ENCODE measurements around the gene POLR2C.

POLR2C gene

DNA sequence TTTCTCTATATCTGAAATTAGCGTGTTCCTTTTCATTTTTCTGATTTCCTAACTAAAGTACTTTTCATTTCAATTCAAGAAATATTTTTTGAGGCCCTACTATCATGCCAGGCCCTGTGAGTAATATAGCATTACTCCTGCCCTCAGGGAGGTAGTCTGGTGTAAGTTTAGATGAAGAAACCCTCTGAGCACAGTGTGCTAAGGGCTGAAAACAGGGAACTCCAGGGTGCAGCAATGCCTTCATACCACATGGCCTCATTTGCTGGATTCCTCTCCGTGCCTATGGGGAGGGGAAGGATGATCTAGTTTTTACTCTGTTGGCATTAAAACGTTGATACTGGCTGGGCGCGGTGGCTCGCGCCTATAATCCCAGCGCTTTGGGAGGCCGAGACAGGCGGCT lies 10.5 kb upstream of the POLR2C start:
- DNase-seq (ENCODE audit: low read depth), result no peak

DNA sequence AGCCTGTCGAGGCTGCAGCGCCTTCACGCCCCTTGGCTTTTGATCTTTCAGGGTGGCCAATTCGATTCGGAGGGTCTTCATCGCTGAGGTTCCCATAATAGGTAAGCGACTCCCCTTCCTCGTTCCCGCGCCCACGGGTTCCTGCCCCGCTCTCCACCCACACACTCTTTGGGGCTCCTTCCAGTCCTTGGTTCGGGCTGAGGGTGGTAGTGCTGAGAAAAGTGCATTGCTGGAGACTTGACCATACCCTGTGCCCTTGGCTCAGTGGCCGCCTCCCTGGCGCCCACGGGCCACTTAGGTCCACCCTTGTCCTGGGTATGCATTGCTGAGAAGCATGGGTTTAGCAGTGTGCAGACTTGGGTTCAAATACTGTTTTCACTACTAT lies 491 bp downstream of the POLR2C start:
- no peak for DNase-seq (ENCODE audit: low read depth)

DNA sequence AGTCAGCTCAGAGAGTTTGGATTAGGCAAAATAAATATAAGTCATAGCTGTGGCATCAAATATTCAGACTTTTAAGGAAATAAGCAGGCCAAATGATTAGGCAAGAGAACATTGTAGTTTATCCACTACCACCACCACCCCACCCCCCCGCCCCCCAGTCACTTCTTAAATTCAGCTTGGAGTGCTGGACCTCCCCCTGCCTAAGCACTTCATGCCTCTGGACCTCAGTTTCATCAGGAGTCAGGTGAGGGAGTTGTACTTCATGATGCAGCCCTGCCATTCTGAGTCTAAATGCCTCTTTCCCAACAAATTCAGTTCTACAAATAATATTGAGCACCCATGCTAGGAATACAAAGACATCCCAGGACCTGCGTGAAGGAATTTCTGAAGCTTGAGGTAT lies 2.0 kb downstream of the POLR2C start:
- no peak for DNase-seq (ENCODE audit: low read depth)

DNA sequence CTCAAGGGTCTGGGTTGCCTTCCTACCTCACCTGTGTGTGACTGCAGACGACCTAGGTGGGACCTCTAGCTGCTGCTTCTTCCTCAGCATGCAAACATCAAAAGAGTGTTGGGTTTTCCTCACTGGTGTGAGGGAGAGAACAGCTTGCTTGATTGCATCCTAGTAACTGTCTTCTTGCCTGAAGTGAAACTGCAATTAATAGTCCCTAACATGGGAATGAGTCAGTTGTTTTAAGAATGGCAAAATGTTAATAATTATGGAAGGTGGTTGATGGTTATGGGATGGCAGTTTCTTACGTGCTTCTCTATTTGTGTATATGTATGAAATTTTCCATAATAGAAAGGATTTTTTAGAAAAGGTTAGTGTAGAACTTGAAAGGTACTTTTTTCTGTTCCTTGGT lies 5.9 kb downstream of the POLR2C start:
- no peak for DNase-seq (ENCODE audit: low read depth)

DNA sequence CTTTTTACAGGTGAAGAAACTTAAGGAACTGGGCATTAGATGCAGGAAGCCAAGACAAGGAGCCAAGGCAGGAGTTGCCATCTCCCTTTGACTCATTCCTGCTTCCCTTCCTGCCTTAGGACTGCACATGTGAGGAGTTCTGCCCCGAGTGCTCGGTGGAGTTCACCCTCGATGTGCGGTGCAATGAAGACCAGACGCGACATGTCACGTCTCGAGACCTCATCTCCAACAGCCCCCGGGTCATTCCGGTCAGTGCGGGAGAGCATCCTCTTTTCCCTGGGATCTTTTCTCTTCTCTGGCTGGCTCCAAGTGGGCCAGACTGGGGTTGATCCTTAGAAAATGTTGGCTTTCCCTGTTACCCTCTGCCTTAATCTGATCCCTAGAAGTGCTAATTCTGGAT lies 6.6 kb downstream of the POLR2C start:
- no peak for DNase-seq (ENCODE audit: low read depth)

DNA sequence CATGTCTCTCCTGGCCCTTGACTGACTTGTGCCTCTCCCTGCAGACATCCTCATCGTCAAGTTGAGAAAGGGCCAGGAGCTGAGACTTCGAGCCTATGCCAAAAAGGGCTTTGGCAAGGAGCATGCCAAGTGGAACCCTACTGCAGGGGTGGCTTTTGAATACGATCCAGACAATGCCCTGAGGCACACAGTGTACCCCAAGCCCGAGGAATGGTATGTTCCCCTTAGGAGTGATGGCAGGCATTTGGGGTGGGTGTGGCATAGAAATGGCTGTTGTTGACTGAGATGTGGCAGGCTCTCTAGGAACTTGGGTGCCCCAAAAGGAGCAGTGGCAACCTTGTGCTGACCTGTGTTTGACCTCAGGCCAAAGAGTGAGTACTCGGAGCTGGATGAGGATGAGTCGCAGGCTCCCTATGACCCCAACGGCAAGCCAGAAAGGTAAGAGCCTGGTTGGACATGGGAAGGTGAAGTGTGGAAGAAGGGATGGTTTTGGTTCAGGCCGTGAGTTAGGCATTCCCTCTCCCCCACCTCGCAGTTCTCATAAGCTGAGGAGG lies 7.5 kb downstream of the POLR2C start:
- DNase-seq (ENCODE audit: low read depth), result no peak

DNA sequence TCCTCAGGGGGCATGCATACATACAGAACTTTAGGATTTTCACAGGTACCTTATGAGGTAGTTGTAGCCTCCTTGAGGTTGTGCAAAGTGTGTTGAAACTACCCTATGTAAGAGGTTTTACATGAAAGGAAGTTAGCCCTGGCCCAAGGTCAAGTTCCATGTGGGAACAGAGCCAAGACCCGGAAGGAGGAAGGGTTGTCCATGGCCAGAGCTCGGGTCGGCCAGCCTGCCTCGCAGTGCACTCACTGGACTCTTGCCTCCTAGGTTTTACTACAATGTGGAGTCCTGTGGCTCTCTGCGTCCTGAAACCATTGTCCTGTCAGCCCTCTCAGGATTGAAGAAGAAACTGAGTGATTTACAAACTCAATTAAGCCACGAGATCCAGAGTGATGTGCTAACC lies 8.2 kb downstream of the POLR2C start:
- no peak for DNase-seq (ENCODE audit: low read depth)

DNA sequence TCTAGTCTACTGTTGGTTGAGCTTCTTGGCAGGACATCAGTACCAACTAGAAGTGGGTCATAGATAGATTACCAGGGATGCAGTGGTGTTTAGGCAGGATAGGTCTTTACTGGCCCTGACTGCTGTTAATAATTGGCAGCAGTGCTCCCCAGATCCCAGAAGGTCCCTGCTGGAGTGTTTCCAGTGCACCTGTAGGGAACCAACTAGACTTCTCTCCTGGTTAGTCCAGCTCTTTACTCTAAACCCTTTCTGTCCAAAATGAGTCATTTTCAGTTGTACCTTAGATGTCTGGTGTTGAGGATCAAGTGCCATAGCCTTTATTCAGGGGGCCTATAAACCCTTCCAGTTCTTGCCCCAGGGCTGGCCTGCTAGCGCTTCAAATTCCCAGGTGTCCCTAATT lies 8.7 kb downstream of the POLR2C start:
- no peak for DNase-seq (ENCODE audit: low read depth)

DNA sequence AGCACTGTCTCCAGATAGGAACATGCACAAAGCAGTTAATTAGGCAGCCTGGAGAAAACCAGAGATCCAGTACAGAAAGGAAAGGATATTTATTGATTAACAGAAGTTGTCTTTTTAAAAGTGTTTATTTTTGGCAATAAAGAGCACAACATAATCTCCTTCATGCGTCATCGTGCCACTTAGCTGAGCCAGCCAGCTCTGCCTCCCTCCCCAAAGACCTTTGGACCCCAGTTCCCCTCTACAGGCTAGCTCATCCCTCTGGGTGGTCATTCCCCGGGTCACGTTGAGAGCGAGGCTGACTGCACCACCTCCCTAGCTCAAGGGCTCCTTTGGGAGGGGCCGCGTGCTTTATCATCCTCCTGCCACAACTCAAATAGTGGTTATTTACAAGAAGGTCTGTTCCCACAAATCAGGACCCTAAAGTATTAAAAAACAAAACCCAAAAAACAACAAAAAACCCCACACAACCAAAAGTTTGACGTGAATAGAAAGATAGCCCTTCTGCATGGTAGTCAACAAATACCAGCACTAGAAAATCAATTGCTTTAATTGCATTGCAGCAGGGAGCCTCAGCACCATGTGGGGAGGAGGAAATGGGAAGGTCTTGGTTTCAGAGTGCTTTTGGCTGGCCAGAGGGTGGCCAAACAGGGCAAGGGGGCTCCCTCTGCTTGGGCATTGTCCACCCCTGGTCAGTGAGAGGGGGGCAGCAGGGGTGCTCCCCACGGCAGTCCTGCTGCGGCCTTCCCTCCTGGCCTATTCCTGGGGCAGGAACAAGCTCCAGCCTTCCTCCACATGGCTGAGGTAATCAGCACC lies 9.6 kb downstream of the POLR2C start:
- DNase-seq (ENCODE audit: low read depth), result no peak

DNA sequence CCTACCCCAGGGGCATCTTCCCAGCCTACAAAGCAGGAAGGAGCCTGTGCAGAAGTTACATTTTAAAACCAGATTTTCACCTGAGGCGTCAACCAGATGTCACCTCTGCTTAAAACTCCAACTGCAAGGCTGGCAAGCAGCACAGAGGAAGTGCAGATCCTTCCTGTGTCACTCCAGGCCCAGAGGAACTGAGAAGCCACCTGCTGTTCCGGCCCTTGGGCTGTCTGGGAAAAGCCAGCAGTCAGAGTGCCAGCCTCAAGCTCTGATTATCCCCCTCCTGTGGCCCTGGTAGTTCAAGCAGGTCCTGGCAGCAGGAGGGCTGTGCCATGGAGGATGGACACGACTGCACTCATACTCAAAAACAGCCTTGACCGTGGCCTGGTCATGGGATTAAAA lies 10.2 kb downstream of the POLR2C start:
- DNase-seq (ENCODE audit: low read depth), result no peak

DNA sequence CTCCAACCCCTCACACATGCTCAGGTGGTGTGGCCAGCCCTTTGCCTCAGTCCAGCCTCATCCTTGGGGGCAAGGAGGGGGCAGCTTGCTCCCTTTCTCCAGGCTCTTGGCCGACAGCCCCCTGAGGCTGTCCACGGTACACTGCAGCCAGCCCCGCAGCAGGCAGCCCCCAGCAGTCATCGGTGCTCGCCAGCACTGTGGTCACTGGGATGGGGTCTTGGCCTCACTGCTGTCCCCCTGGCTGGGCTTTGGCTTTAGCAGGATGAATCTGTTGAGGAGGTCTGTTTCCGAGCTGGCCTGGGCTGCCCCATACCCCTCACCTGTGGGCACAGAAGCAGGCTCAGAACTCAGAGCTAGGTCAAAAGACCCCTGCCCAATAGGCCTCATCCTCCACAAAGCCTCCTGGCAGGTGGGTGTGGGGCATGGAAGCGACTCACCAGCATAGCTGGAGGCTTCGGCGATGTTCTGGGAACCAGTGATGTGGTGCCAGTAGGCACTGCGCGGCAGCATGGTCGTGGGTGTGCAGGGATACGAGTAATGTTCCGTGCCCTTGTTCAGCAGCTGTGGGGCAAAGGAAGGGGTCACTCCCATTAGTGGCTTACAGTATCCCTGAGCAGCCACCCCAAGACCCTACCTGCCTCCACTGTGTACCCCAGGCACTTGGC lies 10.8 kb downstream of the POLR2C start:
- DNase-seq (ENCODE audit: low read depth), result no peak

DNA sequence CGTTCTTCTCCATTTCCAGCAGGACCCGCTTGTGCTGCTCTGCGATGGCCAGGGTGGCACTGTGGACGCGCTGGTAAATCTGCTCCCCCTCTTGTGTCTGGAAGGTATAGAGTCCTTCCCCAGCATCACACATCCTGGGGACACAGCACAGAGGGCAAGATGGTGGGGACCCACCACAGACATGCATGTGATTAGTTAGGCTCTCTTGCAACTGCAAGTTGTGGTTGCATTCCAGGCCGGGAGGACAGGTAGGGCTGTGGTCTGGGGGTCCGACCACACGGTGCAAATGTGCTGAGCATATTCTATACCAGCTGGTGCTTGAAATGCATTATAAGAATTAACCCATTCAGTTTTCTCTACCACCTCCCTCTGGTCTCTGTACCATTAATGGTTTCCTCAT lies 11.4 kb downstream of the POLR2C start:
- DNase-seq (ENCODE audit: low read depth), result no peak

DNA sequence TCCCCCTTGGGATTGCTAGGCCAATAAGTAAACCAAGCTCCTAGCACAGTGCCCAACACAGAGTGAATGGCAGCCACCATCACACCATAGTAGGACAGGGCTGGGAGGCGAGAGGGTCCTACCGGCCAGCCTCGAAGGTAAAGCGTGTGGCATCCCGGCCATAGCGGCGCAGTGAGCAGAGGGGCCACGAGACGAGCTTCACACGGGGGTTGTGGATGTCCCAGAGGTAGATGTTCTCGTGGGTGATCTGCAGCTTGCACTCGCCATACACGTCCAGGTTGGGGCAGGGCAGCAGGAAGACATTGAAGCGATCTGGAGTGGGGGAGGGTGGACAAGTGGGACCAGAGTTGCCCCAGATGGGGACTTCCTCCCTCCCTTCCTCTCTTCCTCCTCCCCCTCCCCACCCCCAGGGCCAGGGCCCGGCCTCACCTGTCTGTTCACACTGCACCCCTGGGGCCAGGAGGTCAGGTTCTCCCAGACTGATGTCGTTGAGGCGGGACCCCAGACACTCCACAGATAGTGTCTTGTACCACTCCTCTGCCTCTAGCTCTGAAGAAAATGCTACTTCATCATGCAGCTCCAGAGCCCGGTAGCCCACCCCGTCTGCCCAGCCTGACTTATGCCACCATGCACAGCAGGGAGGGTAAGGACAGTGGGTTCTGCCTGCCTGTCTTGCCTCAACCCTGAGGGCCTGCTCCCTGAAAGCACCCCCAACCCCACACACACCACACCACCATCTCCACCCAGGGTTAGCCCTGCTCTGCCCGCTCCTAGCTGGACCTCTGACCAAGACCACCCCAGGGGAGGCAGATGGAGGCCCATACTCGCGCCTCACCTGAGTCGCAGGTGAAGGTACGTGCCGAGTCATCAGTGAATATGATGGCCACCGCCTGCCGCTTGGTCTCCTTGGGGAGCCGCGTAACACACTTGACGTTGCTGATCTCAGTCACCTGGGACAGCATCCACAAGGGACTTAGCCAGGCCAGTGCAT lies 12.5 kb downstream of the POLR2C start:
- DNase-seq (ENCODE audit: low read depth), result no peak

DNA sequence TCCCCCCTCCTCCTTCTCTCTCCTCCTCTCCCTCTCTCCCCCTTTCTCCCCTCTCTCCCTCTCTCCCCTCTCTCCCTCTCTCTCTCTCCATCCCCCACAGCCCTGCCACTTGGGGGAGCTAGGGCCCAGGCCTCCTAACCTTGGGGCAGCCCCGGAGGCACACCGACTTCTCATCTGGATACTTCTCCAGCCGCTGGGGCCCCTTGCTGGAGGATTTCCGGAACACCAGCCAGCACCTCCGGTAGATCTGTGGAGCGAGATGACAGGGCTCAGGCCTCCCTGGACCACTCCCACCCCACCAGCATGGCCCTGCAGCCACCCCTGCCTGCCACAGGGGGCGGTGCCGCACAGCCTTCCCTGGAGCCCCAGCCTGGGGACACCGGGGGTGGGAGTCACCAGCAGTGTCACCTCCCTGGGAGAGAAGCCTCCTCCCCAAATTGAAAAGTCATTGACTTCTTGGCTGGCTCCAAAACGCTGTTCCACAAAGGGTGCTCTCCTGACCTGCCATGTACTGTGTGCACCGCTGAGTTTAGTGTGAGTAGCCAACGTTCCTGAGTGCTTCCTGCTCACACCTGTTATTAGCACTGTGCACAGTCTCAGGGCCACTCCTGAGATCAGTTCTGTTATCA lies 13.3 kb downstream of the POLR2C start:
- DNase-seq (ENCODE audit: low read depth), result no peak

DNA sequence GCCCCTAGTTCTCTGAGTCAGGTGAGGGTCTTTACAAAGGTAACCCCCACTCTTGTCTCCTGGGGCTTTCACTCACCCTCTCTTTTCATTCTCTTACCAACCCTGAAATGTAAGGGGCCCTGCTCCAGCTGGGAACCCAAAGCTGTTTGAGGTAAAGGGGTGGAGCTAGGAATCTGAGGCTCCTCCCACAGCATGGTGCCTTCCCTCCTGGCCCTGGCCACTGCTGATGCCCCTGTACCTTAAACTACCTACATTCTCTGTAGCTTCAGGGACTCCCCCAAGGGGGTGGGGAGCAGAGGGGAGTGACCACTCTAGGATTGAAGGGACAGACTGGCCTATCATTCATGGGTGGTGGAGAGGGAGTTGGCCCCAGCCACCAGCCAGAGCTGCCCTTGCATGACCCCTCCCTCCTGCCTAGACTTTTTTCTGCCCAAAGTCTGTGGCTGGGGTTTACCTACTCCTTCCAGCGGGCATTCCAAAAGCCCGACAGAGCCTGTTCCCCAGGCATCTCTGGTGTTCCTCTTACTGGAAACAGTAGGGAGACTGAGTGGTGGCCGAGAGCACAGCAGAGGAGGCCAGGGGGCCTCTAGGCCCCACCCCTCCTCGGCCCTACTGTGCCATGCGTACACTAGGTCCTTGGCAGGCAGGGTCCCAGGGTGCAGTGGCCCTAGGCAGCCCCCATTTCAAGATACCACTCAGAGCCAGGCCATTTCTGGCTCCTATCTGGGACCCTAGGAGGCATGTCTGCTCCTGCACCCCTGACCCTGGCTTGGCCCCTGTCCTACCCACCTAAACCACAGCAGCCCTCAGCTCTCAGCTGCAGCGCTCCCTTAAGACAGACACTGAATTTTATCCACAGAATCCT lies 14.3 kb downstream of the POLR2C start:
- no peak for DNase-seq (ENCODE audit: low read depth)

DNA sequence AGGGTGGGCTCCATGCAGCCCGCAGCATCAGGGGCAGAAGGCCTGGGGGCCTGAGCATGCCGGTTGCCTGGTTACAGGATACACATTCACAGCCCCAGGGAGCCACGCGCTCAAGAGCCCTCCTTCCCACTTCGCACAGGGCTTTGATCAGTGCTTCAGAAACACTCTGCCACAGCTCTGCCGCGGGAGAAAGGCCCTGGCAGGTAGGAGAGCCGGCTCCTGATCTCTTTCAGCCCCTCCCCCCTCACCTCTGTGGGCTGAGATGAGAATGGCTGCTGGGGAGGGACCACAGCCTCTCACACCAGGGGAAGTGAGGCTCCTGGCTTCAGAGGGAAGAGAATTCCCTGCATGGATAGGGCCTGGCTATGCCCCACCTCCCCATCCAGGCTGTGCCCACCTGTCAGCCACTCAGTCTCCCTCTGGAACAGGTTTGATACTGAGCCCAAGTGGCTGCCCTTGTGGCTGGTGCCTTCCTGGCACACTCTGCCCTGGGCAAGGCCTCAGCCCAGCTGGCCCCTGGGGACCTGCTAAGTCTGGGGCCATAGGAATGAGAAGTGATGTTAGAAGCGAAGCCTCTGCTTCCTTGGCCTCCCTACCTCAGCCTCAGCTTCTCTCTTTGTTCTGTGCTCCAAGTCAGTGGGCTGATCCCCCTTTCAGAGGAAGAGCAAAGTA lies 15.2 kb downstream of the POLR2C start:
- DNase-seq (ENCODE audit: low read depth), result no peak

DNA sequence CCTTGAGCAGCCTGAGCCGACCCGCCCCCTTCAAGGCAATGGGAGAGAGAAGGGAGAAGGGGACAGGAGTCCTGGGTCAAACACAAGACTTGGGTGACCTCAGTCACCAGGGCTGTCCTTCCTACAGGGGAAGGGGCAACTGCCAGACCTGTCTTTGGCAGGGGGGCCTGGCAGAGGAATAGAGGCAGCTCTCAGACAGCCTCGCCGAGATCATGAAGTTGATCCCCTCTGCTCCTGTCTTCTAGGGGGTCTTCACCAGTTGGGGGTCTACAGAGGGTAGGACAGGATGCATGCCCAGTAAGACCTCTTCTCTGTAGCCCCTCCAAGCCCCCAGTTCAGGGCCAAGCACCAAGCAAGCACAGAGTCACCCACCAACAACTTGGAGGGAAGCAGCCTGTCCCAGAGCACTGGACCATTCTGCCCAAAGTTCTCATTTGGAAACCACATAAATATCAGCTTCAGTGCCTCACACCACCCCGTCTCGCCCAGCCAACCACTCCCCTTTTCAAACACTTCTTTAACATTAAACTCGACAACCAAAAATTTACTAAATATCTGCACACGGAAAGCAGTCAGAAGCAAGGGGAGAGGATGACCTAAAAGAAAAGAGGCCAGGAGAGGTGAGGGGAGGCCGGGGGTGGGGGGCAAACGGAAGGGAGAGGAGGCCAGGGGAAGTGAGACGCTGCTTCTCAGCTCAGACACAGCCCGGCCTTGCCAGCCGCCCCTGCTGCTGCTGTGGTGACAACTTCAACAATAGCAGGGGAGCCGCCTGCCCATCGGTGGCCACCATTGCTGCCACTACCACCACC lies 16.1 kb downstream of the POLR2C start:
- no peak for DNase-seq (ENCODE audit: low read depth)

DNA sequence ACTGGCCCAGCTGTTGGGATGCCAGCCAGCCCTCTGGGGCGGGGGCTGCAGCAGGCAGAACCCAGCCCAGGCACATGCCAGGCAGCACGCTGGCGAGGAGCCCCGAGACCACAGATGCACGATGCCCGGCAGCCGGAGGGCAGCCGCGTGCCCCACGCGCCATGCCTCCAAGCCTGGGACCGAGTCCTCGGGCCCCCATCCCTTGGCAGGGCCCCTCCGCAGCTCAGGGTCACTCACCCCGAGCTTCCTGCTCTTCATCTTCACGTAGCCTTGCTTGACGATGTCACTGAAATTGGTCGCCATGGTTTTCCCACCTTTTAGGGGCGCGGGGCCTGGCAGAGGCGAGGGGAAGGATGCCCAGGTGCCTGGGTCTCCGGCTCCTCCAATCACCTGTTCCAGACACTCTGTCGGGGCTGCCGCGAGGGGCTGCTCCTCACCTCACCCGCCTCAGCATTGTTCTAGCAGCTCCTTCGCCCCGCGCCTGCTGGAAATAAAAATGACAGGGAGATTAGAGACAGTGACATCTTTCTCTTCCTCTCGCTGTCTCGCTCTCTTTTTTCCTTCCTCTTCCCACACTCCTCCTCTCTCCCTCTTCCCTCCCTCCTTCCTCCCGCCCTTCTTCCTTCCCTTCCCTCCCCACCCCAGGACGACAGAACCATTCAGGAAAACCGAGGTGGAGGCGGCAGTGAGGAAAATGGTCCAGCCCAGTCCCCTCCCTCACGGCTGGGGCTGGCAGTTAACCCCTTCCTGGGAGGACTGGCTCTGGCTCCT lies 16.9 kb downstream of the POLR2C start:
- peak; percentile 20 for DNase-seq (ENCODE audit: low read depth)

Measured in HS-5 (cell line).